Renal cortical epithelial cell (primary cell): ENCODE results near the gene ZNF784. TPM values are rescaled to one million over a fixed set of nuclear protein-coding genes. Genes with fewer than 3 reads are reported as not detected.

Experiments
- DNase-seq: peaks from one replicate; pipeline ENCODE4 v3.0.0-alpha.2; 2011; ENCODE audit warnings: low read depth
- total RNA-seq: library from RNA; depleted of rRNA; stranded (reverse); fragments of >200 nt; gene quantifications from 2 replicates; pipeline ENCODE4 v1.2.3, GENCODE V29; 2014

Gene ZNF784
- total RNA-seq, 1 donor from 2014 or later: 7.0 TPM

DNA sequence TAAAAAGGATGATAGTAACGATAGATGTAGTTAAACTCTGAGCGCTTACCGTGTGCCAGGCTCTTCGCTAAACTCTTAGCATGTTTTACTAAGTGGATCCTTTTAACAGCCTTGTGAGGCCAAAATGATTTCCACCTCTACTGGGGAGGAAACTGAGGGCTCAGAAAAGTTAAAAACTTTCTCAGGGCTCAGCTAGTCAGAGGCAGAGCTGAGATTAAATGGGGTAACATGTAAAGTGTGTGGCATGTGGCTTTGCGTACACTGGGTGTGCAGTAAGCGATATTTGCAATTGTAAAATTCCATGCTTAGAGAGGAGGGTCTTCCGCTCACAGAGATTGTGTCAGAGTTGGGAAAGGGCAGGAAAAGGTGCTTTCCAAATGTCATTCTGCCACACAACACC lies 32.2 kb upstream of the ZNF784 start:
- DNase-seq: no peak

DNA sequence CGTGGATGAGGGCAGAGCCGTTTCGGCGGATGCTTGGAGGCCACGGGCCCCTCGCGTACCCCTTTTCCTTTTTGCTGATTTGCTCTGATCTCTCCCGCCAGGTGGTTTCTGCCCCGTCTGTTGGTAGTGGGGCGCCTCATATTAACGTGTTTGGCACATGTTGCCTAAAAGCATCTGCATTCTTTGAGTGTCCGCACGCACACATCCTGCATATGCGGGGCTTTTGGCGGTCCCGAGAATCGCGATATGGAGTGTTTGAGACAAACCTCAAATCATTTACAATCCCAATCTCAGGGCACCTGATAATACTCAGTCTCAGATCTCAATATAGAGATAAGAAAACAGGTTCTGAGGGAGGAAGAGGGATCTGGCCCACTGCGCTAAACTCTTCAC lies 31.3 kb upstream of the ZNF784 start:
- no peak for DNase-seq

DNA sequence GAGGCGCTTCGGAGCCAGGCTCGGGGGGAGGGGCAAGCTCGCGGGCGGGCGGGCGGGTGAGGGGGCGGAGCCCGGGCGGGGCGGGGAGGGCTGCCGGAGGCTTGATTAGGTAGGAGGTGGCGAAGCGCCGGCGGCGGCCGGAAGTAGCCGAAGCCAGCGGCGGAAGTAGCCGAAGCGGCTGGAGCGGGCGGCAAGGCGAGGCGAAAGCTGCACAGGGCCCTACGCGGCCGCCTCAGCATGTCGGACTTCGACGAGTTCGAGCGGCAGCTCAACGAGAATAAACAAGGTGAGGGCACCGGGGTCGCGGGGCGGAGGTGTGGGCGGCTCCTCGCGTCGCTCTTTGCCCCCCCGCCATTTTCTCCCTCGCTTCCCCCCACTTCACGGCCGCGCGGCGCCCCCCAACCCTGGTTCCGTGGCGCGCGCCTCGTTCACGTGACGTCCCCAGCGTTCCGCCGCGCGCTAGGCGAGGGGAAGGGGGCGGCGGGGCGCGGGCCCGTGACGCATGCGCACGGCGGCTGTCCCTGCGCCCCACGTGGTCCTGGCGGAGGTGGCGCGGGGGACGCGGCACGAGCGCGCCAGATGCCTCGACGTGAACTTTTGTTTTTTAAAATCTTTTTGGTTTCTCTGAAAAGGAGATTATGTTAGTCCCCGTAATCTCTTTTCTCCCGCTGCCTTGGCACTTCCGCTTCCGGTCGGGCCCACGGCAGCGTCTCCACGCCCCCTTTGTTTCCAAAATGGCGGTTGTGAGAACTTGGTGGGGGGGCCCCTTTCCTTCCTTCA lies 30.7 kb upstream of the ZNF784 start, which contains the start of gene U2AF2:
U2AF2 (plus strand) TSS at position 168 of the 780 bp plus-strand sequence; CDS start at position 238, 70 bp downstream.
- no peak for DNase-seq

DNA sequence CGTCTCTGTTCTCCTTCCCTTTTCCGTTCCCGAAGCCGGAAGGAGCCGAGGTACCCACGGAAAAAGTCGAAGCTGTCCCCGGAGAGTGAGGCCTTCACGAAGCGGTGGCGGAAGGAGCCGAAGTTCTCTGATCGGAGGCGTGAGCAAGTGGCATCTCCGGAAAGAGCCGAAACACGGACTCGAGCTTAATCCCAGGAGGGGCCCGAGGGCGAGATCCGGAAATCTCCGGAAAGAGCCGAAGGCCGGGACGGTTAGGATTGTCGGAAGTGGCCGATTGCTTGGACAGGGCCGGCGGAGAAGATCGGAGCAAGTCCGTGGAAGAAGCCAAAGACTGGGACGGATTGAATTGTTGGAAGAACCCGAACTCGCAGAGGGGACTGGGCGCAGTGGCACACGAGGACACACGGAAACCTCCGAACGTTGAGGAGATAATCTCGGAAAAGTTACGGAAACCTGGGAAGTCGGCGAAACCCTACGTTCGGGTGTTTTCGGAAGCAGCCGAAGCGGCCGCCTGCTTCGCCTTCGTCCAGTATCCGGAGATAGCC lies 30.0 kb upstream of the ZNF784 start:
- peak; percentile 97 for DNase-seq

DNA sequence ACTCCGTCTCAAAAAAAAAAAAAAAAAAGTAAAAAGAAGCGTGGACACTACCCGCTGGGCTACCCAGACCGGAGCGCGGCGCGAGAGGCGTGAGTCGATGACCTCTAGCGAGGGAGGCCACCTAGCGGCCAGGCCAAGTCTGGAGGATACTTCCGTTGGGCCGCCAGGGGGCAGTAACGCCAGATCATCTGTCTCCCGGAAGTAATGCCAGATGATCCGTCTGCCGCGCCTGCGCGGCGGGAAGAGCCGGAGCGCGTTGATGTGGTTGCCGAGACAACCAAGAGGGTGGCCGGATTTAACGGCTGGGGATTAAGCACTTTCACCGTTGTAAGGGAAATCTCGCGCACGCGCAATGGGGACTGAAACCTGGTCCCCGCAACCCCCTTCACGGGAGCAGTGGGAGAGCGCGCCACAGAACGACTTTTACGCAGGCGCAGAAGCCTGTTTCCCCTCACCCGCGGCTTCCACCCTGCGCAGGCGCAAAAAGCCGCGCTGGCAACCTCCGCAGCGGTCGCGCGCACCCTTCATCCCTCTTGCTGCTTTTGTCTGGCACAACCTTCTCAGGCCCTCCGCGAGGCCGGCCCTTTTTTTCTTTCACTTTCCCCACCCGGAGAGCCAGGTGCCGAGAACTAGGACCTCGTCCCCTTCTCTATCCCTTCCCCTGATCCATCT lies 29.4 kb upstream of the ZNF784 start:
- peak; percentile 96 for DNase-seq

DNA sequence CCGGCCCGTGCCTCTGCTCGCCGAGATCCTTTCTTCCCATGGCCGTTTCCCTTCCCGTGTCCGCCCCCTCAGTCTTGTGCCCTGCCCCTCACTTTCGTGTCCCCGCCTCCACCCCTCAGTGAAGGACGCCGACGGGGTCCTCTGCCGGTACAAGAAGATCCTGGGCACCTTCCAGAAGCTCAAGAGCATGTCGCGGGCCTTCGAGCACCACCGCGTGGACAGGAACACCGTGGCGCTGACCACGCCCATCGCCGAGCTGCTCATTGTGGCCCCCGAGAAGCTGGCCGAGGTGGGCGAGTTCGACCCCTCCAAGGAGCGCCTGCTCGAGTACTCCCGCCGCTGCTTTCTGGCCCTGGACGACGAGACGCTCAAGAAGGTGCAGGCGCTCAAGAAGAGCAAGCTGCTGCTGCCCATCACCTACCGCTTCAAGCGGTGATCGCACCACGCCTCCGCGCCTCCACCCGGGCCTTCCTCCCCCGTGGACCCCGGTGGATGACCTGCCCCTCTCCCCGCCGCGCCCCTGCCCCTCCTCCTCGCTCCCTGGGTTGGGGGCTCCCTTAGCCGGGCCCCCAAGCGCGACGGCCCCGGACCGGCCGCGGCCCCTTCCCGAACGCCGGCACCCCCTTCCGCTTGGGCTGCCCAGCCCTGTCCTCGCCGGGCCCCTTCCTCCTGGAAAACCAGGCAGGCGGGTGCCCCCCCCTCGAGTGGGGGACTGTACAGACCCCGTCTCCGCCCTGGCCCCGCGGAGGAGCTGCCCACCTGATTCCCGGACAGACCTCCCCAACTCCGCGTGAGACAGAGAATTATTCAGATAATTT lies 28.2 kb upstream of the ZNF784 start:
- no peak for DNase-seq

DNA sequence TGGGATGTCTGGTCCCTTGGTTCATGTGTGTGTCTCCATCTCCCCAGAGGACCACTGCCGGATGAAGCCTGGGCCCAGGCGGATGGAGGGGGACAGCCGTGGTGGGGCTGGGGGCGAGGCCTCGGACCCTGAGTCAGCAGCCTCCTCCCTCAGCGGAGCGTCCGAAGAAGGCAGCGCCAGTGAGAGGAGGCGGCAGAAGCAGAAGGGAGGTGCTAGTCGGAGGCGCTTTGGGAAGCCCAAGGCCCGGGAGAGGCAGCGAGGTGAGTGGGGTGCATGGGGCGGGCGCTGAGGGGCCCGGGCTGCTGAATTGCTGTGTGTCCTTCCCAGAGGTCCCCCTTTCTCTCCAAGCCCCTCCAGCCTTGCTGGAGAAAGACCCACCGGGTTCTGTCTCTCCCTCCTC lies 26.9 kb upstream of the ZNF784 start:
- DNase-seq: no peak

DNA sequence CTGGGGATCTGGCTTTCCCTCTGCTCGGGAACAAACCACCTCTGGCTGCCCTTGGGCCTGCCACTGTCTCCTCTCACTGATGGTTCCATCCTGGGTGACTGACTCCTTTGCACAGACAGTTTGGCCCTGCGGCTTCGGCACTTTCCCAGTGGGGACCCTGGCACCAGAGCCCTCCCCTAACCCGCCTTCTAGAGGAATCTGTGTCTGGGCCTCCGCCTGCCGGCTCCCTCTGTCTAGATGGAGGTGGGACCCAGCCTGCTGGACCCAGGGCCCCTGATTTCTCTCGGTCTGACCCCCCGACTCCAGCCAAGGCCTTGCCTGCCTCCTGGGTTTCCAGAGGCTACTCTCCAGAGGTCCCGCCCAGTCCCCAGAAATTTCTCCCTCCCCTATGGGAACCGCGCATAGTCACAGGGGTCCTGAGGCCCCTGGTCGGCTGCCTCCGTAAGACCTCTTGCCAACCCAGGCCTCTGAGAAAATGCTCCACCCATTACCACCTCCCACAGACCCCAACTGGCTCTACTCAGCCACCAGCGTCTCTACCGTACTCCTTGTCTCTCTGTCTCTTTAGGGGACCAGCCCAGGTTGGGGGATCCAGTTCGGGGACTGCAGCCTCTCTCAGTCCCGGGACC lies 26.4 kb upstream of the ZNF784 start:
- DNase-seq: no peak

DNA sequence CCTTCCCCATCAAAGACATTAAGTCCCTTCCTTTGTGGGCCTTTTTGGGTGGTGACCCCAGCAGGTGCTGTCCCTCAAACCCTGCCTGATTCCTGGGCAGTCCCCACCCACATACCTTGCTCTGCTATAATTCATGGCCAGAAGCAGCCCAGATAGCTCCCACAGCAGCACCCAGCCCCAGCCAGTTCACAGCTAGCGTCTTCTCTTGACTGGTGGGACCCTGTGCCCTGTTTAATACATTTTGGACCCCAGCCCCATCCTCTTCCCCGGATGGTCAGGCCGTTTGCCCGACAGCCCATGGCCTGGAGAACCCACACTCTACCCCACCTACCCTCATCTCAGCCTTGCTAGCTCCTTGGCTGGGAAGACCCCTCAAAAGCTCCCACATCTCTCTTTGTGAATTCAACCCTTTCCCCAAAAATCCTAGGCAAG lies 25.8 kb upstream of the ZNF784 start:
- no peak for DNase-seq

DNA sequence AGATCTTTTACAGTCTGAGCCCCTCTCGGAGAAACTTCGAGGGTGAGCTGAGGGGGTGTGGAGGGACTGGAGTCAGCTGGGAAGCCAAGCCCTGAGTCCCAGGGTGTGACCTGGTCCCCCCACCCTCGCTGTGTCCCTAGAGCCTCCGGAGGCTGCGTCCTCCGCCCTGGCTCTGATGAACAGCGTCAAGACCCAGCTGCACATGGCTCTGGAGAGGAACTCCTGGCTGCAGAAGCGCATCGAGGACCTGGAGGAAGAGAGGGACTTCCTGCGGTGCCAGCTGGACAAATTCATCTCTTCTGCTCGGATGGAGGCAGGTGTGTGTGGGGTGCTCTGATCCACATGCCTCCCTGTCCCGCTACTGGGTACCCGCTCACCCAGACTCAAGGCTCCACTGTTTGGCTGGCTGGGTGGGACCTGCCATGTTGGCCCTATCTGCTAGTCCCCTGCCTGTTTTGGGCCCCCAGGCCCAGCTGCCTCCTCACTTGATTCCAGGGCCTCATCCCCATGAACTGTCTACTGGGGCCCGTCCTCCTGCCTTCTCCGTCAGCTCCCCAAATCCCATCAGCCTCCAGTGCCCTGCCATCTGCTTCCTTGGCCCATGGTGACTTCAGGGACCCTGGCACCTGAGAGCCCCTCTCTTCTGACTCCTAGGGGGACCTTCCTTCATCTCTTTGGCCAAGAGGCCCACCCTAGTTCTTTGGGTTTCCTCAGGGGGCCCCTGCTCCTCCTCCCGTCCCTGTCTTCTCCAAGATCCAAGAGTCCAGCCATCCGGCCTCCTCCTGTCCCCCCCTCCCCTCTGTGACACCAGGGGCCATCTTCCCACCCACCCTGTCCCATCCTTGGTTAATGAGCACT lies 25.1 kb upstream of the ZNF784 start:
- no peak for DNase-seq

DNA sequence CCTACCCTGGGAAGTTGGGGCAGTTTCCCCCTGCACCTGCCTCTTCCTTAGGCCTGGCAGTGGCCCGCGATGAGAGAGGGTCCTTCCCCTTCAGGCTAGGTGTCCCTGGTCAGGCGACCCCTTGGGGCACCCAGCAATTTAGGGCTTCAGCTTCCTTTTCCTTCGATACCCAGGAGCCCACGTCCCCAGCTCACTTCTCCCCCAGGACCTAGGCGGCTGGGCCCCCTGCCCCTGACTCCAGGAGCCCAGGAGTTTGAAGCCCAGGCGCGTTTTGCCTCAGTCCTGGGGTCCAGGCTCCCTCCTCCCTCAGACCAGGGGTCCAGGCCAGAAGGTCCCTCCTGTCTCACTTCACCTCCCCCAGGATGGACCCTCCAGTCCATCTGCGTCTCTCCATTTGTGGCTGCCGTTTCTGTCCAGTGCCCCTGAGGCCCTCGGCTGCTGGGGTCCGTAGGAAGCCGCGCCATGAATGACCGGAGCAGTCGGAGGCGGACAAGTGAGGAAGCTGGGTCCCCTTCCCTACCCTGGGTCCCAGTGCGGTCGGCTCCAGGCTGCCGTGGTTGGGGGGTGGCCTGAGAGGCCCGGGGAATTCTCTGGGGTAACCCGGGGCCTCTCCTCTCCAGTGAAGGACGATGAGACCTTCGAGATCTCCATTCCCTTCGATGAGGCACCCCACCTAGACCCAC lies 24.4 kb upstream of the ZNF784 start:
- DNase-seq: no peak

DNA sequence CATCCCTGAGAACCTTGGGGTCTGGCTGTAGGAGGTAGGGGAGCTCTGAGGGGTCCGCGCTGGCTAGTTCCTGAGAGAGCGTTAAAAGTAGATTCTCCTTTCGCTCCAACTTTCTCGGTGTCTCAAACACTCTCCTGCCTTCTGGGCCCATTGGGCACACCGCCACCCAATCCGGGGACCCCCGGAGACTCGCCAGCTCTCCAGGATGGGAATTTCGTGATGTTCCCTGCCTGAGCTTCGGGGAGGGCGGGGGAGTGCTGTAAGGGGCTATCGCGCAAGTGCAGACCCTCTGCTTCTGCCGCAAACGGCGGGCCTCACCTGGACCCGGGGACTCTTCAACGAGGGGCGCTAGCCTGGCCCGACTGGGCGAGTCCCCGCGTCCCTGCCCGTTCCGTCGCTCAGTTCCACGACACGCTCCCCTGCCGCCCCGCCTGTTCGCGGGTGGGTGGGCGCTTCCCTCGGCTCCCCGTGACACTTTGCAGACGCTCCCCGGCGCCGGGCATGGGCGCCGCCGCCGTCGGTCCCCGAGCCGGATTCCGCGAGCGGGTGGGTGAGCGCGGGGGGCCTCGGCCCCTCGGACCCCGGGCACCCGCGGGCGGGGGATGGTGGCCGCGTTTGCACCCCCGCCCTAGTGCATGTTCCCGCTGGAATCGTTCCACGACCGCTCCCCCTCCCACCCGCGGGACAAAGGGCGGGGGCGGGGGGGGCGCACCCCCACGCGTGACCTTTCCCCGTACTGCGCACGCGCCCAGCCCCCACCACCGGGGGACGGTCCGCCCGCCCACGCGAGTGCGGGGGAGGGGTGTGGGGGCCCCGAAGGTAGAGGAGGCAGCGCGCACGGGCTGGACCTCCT lies 23.6 kb upstream of the ZNF784 start, which contains the start of gene CCDC106:
CCDC106 (plus strand) TSS at position 481 of the 853 bp plus-strand sequence. CDS start 835 bp downstream, outside the sequence.
- no peak for DNase-seq

DNA sequence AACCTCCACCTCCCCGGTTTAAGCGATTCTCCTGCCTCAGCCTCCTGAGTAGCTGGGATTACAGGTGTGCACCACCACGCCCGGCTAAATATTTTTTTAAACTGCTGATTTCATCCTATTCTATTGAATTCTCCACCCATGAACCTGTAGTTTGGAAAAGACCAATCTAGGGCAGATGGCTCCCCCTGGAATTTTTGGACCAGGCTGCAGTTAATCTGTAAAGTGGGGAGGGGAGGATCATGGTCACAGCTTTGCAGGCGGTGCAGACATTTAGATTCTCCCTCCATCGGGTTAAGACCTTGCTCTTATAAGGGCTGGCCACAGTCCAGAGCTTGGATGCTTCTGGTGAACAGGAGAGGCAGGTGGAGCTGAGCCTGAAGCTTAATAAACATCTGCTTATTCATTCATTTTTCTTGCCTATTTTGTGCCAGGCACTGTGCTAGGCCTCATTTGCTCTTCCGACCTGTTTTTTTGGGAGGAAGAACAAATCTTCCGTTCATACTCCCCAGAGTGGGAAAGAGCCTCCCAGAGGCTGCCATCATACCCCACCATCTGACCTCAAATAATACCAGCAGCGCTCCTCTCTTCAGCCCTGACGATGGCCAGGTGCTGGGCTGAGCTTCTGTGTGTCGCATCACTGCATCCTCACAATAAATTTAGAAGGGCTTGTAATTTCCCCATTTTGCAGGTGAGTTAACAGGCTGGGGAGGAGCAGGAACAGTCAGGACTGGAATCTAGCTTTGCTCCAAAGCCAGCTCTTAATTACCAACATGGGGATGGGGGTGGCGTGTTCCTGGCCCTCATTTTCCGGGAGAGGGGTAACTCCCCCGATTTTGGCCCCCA lies 22.7 kb upstream of the ZNF784 start:
- DNase-seq: no peak

DNA sequence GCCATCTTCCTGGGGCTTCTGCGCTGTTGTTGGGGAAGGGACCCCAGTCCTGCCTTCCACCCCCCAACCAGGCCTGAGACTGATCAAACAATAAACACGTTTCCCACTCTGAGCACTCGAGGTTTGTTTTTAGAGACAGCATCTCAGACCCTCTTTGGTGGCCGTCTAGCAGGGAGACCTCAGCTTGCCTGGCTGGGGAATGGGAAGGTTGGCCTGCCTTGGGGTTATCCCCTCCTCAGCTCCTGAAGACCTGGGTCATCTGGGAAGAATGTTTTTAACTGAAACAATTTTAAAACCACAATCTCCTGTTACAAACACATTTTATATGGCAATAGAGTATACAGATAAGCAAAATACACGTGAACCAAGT lies 21.1 kb upstream of the ZNF784 start:
- no peak for DNase-seq

DNA sequence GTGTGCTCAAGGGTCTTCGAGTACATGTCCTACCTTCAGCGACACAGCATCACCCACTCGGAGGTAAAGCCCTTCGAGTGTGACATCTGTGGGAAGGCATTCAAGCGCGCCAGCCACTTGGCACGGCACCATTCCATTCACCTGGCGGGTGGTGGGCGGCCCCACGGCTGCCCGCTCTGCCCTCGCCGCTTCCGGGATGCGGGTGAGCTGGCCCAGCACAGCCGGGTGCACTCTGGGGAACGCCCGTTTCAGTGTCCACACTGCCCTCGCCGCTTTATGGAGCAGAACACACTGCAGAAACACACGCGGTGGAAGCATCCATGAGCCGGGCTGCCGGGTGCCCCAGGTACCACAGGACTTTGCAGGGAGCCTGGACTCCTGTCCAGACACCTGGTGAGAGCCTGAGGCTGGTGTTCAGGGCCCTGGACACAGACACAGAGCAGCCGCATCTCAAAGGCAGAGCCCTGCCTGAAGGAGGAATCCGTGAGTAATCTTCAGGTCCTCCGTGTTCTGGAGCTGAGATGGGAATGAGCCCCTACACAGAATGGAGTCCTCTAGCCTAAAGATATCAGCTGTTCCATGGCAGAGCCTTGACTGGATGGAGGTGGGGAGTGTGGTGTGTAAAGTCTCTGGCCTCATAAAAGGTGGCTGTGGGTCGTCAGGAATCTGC lies 20.6 kb upstream of the ZNF784 start:
- DNase-seq: no peak

DNA sequence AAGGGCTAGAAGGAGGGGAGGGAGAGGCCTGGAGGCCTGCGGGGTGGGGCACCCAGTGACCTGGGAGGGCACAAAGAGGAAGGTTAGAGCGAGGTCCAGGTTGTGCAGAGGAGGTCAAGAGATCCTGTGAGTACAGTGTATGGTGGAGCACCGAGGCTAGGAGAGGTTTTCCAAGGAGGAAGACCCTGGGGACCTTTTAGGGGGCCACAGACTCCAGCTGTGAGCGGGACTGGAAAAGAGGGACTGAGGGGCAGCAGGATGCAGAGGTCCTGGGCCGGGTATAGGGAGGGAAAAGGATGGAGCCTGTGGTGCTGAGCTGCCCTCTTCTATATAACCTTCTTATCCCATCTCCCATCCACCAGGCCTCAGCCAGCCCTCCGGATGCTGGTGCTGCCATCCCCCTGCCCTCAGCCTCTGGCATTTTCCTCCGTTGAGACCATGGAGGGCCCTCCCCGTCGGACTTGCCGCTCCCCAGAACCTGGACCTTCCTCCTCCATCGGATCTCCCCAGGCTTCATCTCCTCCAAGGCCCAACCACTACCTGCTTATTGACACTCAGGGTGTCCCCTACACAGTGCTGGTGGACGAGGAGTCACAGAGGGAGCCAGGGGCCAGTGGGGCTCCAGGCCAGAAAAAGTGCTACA lies 19.9 kb upstream of the ZNF784 start:
- no peak for DNase-seq

DNA sequence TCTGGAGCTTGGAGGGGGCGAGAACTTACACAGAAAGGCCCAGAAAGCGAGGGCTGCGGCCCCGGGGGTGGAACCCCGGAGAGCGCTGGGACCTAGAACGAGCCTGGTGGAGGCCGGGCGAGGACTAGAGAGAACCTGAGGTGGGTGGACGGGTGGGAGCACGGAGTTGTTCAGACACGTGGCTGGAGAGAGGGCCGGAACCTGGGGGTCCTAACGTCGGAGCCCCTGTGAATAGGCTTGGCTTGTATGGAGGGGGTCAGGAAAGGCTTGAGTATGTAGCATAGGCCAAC lies 19.5 kb upstream of the ZNF784 start:
- DNase-seq: no peak
